Neural cell (in vitro differentiated cells): ENCODE results near the gene PTPRN2.

Experiments
- CTCF ChIP-seq: fragments of 450-650 bp; IDR thresholded peaks from 2 replicates; pipeline ENCODE4 v1.5.1; 2014; ENCODE audit warnings: antibody characterized with exemption, mild to moderate bottlenecking, moderate library complexity; ENCODE audit not compliant: poor library complexity, severe bottlenecking
- EP300 ChIP-seq: fragments of 450-650 bp; conservative IDR thresholded peaks from 2 replicates; pipeline ENCODE4 v1.6.1; 2014; ENCODE audit warnings: antibody characterized with exemption, mild to moderate bottlenecking, moderate library complexity; ENCODE audit not compliant: poor library complexity, severe bottlenecking
- EZH2 ChIP-seq: fragments of 200-600, 300-800 bp; shearing (Covaris generic), sonication (generic); IDR thresholded peaks from 2 replicates; pipeline ENCODE4 v1.6.1; 2014; ENCODE audit warnings: antibody characterized with exemption, low read length, borderline replicate concordance, mild to moderate bottlenecking; ENCODE audit not compliant: insufficient read depth, poor library complexity, severe bottlenecking
- POLR2AphosphoS5 ChIP-seq: IDR thresholded peaks from 2 replicates; pipeline ENCODE4 v1.6.1; 2012
- RAD21 ChIP-seq: fragments of 450-650 bp; conservative IDR thresholded peaks from 2 replicates; pipeline ENCODE4 v1.6.1; 2014; ENCODE audit warnings: antibody characterized with exemption, mild to moderate bottlenecking, moderate library complexity
- REST ChIP-seq: IDR thresholded peaks from 2 replicates; pipeline ENCODE4 v1.6.1; 2012; ENCODE audit warnings: borderline replicate concordance
- SMC3 ChIP-seq: fragments of 450-650 bp; conservative IDR thresholded peaks from 2 replicates; pipeline ENCODE4 v1.6.1; 2014; ENCODE audit warnings: antibody characterized with exemption, mild to moderate bottlenecking, moderate library complexity; ENCODE audit not compliant: poor library complexity
- TAF1 ChIP-seq: IDR thresholded peaks from 2 replicates; pipeline ENCODE4 v1.6.1; 2012; ENCODE audit warnings: low read depth

DNA sequence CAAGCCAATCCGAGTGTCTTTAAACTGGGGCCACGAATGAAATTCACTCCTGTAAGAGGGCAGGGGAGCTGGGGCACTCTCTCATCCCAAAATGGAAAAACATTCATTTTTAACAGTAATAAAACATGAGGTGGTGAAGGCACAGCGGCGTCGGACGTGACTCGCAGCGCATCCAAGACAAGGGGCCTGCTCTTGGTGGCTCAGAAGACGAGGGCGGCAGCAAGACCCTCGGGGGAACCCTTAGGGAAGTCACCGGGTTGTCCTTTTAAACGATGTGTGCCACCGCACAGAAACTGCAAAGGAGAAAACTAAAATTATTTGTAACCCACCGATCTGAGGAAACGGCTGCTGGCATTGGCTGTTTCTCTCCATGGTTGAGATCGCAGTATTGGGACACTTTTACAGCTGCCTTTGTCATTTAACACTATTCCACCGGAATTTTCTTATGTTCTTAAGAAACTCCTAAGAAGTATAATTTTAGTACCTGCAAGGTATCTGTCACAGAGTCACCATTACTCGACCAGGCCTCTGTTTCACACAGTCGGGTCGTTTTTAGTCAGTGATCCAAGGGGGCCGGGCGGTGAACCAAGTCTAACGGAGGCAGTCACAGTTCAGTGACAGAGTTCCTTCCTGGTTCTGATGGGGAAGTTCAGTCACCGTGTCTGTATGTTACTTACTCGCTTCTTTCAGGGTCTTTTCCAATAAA is 159.3 kb downstream of the PTPRN2 start:
- TF ChIP-seq CTCF (no peak), RAD21 (no peak), EP300 (no peak), EZH2 (no peak), REST (no peak), SMC3 (no peak), POLR2AphosphoS5 (no peak), TAF1 (no peak)
